ENCODE data around the gene HBP1.
"Not testable (repeated sequence)": the region's sequence is repeated elsewhere in the genome, so short reads cannot be mapped to it uniquely, and the experiment has no call there.

Gene HBP1, protein sequence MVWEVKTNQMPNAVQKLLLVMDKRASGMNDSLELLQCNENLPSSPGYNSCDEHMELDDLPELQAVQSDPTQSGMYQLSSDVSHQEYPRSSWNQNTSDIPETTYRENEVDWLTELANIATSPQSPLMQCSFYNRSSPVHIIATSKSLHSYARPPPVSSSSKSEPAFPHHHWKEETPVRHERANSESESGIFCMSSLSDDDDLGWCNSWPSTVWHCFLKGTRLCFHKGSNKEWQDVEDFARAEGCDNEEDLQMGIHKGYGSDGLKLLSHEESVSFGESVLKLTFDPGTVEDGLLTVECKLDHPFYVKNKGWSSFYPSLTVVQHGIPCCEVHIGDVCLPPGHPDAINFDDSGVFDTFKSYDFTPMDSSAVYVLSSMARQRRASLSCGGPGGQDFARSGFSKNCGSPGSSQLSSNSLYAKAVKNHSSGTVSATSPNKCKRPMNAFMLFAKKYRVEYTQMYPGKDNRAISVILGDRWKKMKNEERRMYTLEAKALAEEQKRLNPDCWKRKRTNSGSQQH

DNA sequence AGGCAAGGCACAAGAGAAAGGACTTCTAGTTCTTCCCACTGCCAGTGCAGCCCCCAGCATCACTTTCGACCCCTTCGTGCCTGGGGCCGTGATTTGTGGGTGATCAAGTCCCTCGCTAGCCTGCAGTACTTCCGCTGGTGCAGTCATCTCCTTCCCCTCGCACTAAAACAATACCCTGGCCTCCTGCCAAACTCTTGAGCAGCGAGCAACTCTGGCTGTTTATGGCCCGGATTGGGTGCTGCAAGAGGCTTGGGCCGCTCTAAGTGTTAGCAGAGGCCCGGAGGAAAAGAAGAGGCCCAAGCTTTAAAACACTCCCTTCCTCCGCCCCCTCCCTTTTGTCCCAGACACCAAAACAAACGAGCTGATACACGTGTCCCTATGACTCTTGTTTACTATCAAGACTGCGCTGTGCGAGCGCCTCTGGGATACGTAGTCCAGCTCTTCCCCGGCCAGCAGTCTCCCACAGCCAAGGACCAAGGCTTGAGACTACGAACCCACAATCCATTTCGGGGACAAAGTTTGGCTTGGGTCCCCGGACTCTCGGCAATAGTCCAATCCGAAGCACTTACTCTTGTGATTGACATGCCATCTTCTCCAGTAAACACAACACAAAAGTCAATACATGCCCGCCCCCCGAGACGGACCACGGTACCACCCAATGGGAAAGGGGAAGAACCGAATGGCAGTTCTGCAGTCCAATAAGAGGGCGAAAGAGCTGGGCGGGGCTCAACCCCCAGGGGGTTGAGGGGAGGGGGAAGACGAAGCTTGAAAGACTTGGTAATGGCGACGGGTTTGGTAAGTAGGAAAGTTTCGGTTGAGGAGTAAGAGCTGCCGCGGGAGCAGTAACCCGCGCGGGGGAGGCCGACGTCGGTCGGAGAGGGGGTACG, at the start of gene HBP1:
TSS of gene HBP1 (plus strand) at position 771 of the 887 bp plus-strand sequence. CDS start 10,891 bp downstream, outside the sequence.
- peak; percentile 100 for DNase-seq

DNA sequence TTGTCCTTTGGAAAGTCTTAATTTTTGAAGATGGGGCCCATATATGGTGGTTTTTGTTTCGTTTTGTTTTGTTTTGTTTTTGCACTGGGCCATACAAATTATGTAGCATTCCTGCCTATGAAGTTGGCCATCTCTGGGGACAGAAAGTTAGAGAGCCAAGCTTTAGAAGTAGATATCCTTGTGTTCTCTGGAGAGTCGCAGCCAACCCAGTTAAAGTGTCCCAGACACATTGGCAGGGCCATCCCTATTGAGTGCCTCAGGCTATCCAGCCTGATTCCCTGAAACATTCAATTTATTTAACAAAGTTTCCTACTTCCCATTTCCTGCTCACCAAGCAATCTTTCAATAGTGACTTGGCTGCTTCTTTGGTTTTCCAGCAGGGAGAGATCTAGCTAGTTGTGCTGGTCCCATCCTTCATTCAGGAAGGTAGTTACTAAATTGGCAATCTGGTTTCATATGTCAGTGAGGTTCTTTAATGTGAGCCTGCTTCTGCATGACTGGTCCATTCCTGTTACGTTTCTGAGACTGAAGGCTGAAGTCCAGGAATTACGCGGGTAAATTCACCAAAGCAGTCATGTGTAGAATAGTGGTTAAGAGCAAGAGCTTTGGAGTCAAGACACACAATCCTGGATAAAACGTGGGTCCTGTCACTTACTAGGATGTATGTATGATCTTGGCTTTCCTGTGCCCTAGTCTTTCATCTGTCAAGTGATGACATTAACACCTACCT, 49.3 kb upstream of the HBP1 start:
- no peak for DNase-seq

DNA sequence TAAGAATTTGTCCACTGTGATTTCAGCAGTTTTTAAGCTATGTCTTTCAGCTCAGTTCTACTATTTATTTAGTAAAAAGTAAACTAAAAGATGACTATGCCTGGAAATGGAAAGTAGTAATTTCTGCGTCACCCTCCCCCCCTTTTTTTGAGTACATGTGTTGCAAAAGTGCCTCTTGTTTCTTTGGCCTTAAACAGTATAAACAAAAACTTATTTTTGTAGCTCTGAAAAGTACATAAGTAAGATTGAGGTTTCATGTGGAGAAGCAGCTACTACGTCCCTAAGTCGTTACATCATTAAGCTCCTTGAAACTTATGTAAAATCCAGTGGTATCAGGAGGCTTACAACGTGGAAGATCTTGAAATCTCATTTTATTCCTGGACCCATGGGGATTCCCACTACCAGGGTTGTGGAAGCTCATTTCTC, 46.3 kb upstream of the HBP1 start:
- DNase-seq = no peak

DNA sequence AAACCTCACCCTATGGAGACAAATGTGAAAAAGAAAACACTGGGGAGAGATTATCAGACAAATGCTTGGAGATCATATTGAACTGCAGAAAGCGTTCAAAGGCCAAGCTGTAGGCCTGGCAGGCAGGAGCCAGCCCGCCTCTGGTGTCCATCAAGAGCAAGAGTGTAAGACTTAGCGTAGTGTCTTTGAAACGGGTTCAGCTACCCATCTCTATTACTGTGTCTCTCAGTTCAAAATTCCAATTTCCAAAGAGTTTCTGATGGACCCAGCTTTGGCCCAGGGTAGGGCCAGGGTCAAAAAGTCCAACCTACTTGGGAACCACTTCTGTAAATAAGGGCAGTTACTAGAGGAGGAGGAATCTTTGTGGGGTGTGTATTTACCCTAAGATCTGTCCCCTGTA, 45.4 kb upstream of the HBP1 start:
- DNase-seq = no peak

DNA sequence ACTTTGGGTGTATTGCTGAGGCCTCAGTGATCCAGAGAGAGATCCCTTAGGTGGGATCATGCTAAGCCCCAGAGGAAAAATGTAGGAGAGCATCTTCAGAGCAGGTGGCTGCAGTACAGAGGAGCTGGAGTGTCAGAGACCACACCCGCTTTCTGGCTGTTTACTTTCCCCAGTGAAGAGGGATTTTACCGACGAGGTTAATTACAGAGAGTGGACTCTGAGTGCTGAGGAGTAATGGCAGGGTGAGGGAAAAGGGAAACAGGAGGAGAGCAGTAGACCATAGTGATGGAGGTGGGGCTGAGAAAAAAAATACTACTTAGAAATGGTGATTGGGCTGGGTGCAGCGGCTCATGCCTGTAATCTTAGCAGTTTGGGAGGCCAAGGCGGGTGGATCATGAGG, 43.3 kb upstream of the HBP1 start:
- no peak for DNase-seq

DNA sequence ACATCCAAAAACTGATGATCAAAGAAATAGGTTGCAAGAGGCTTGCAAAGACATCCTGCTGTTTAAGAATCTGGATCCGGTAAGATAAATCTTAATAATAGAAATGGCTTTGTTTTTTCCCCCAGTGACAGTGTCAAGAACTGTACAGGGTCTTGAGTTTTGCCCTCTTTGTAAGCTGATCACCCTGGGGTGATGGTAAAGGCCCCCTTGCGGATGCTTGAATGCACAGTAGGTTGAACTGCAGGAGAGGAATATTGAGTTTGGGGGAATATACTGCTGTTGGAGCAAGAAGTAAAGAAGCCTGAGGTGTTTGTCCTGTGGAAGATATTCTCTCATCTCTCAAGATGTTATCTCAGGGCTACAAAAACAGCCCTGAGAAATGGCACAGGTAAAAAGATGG, 40.6 kb upstream of the HBP1 start:
- DNase-seq = no peak

DNA sequence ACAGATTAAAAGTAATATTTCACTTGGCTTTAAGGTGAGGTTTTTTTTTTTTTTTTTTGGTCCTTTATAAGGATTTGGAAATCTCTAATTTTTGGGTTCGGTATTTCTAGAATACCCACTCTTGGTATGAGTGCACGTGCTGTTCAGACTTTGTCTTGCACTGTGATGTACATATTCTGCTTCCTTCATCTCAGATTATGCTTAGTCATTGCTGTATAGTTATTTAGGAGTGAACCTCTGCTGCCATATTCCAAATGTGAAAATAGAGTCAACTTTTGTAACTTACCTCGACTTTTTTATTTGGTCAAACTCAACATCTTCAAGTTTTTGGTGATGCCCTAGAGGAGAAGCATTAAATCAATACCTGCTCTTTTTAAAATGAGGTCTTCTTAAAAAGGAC, 40.1 kb upstream of the HBP1 start:
- no peak for DNase-seq

DNA sequence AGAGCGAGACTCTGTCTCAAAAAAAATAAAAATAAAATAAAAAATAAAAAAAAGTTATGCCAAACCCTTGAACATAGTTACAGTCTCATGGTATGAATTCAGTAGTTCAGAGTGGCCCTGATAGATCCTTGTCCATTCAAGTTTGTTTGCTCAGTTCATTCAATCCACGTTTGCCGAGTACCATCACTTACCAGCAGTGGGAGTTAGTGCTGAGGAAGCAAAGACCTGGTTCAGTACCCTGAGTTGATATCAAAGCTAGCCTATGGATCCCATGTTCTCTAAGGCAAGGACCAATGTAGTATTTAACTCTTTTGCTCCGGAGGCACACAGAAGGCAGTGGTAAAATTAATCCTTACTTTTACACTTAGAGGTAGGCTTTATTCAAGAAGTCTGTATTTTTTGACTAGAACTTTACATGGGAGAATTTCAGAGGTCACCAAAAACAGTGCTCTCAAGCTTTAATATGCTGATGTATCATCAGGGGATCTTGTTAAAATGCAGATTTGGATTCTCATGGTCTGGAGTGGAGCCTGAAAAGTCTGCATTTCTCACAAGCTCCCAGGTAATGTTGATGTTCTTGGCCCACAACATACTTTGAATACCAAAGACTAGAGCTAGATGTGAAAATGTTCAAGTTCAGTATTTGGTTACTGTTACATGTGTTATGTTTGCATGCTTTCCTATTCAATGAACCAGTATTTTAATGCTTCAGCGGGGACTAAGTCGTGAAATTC, 38.1 kb upstream of the HBP1 start:
- DNase-seq = no peak

DNA sequence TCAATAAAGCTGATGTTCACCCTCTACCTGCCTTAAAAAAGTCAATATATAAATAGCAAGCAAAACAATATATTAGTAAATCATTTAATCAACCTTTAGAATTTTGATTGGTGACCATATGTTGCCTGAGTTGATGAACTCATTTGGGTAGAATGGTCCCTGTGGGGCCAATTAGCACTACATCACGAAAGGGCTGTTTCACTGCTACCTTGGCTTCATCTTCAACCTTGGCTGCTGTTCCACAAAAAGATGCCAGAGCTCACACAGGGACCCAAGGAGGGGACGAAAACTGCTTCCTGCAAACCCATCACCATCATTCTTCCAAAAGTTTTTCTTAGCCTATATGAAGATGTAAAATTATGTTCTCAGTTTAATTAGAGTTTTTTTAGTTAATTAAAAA, 35.4 kb upstream of the HBP1 start:
- no peak for DNase-seq

DNA sequence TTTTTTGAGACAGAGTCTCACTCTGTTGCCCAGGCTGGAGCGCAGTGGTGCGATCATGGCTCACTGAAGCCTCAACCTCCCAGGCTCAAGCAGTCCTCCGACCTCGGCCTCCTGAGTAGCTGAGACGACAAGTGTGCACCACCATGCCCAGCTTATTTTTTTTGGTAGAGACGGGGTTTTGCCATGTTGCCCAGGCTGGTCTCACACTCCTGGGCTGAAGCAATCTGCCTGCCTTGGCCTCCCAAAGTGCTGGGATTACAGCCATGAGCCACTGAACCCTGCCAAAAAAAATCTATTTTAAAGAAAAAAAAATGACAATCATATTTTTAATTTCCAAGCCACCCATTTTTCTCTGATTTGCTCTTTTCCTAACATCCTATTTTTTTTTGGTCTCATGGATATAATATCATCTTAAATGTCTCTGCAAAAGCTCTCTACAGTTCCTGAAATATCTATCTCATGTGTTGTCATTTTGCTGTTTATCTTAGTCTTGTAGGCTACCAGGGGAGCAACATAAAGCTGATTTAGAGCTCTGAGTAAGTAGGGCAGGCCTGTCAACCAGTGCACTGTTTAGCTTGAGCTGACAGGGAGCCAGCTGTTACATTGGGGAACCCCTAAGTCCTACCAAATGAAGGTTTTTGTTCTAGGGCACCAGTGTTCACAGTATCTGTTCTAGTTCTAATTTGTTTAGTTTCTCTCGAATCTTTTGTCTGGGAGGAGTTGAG, 29.9 kb upstream of the HBP1 start:
- DNase-seq = no peak

DNA sequence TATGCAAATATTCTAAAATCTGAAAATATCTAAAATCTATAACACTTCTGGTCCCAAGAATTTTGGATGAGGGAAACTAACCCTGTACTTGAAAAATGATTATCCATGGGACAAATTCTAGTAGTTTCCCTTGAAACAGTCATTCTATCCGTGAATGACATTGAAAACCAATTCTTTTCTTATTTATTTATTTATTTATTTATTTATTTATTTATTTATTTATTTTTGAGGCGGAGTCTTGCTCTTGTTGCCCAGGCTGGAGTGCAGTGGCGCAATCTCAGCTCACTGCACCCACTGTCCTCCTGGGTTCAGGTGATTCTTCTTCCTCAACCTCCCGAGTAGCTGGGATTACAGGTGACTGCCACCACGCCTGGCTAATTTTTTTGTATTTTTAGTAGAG, 24.9 kb upstream of the HBP1 start:
- not testable (repeated sequence) for DNase-seq

DNA sequence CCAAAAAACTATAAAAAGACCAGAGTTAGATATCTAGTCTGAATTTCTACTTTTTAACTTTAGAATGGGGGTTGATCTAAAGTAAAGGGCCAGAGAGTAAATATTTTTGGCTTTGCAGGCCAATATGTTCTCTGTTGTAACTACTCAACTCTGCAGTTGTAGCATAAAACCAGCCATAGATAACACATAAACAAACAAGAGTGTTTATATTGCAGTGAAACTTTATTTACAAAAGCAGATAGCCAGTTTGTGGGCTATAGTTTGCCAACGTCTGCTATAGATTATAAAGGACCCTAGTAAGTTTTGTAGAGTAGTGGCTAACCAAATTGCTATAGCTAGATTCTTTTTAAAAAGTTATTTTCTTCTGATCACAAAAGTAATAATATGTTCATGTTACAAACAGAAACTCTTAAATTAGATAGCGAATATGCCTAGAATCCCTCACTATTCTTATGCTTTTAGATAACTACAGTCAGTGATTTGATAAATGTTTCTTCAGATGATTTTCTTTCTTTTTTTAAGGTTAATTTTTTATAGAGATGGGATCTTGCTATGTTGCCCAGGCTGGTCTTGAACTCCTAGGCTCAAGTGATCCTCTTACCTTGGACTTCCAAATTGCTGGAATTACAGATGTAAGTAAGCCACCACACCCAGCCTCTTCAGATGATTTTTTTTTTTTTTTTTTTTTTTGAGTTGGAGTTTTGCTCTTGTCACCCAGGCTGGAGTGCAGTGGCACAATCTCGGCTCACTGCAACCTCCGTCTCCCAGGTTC, 23.6 kb upstream of the HBP1 start:
- DNase-seq = no peak

DNA sequence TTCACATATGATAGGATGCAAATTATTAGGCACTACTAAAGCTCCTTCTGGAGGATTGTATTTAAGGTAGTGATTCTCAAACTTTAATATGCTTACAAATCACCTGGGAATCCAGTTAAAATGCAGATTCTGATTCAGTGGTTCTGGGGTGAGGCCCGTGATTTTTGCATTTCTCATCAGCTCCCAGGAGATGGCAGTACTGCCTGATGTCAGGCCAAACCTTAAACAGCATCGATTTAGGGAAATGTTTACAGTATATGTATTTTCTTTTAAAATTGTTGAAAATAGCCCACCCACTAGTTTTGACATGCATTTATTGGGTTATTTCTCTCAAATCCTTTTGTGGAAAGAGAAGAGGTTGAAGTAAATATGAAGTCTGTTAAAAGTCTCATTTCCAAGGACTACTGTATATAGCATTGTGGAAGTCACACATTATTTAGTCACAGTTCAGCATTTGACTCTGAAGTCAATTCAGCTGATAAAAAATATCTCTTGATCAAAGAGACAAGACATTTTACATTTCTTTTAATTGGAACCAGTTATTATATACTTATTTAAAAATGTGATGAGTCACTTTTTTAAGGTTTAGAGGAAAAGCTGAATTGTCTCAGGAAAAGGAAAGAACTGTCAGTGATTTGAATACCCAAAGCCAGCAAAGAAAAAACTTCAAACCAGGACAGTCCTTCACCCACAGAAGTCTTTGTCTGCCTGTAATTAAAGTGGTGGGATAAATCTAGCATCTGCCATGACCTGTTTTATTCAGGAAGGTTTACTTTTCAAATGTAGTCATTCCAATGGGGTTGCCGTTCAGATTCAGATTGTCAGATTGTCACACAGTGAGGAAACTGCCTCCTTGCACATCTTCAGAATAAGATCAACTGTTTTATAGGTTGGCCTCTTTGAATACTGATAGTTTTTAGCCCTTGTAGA, 21.1 kb upstream of the HBP1 start:
- no peak for DNase-seq

DNA sequence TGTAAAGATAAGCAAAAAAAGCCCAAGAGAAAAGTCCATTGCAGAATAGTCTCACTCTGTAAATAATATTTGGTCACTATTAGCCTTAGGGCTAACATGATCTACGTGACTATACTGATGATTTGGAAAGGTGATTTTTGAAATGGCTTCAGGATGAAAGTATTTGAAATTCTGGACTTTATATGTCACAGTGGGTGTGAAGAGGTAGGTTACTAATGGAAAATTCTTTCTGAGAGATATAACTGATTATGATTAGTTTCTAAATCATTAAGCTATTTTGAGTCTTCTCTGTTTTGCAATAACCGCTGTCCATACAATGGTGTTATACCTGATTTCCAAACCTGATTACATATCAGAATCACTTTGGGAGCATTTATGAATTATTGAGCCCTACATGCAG, 20.1 kb upstream of the HBP1 start:
- DNase-seq = no peak

DNA sequence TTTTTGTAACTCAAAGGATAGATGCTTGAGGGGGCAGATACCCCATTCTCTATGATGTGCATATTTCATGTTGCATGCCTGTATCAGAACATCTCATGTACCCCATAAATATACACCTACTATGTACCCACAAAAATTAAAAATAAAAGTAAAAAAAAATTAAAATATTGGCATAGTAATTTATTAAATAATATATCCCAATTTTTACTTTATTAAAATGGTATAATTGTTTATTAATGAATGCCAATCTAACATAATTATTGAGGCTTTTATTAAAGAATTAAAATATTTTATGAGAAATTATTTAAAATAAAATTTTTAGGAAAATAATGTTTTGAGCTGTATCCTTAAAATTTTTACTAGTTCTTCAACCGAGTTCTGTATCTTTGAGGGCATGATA, 18.9 kb upstream of the HBP1 start:
- no peak for DNase-seq

DNA sequence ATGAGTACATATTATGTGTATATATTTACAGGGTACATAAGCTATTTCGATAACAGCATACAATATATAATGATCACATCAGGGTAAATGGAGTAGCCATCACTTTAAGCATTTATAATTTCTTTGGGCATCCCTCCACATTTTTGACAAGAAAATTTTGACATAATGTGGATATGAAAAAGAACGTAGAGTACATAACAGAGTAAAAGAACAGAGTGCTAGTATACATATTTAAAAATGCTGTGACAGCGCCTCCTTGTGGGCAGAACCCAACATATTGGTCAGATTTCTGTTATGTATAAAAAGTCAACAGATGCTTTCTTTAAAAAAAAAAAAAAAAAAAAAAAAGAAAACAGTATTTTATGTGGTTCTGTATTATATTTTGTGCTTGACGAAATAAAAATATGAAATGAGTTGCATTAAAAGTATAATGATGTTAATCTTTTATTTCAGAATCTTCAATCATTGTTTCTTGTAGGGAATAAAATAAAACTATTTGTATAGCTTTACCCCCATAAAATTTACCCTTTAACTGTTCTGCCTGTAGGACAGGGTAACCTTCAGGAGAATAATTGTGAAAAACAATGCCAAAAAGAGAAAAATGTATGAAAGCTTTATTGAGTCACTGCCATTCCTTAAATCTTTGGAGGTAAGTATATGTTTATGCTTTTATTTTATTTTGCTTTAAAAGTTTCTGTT, 18.3 kb upstream of the HBP1 start:
- DNase-seq = peak; percentile 62

DNA sequence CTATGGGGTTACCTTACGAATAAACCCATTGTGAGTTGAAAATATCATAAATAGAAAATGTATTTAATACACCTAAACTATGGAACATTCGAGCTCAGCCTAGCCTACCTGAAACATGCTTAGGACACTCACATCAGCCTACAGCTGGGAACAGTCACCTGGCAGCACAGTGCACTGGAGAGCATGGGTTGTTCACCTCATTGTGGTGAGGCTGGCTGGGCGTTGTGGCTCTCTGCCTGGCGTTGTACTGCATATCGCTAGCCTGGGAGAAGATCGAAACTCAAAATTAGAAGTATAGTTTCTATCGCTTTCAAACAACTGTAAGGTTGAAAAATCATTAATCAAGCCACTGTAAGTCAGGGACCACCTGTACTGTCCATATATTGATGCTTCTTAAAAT, 17.3 kb upstream of the HBP1 start:
- no peak for DNase-seq

DNA sequence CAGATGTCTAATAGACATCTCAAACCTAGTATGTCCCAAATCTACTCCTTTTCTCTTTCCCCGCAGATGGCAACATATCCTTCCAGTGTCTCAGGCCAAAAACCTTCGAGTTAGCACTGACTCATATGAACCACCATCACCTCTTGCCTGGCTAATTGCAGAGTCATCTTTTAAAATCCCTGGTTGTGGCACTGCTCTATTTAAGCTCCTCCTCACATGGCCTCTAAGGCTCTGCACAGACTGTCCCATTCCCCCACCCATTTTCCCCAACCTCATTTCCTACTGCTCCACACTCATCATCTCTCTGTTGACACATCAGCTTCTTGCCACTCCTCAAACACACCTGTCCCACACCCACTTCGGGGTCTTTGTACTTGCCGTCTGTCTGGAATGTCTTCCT, 16.8 kb upstream of the HBP1 start:
- DNase-seq = no peak

DNA sequence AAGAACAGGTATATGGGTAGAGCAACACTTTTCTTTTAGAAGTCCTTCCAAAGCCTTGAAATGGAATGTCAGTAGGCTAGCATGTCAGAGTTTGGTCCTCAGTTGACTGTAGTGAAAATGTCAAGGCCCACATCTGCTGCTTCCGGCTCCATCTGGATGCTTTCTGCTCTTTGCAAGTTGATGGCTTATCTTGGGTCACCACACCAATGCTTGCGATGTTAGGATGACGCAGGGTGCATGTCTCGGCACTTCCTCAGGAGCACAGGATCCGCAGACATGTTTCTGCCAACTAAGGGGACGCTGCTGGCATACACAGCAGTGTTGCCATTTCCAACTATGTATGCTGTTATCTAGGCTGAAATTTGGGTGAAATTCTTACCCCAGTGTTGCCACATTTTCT, 14.0 kb upstream of the HBP1 start:
- no peak for DNase-seq

Measured in MV-4-11 (cell line).